ENCODE data around the gene TERF2IP. TPM values are rescaled to one million over a fixed set of nuclear protein-coding genes. Genes with fewer than 3 reads are reported as not detected.

The TERF2IP gene
- total RNA-seq, 1 experiment from 2014 or later: 27.1 TPM

- Histone ChIP-seq H3K9me3 (no peaks in the 10 kb centered on the region), H3K36me3 (ENCODE audit: control insufficient read depth, insufficient read depth, low read length) (no peaks in the 10 kb centered on the region), H3K4me3 (ENCODE audit: low read depth, low read length) (no peak within 1 kb of the TSS), H3K27me3 (replicated peaks; ENCODE audit: control insufficient read depth, insufficient read depth, low read length) (no peaks in the 10 kb centered on the region), H3K4me1 (peaks cover 5% of the 10 kb centered on the region)
- H3K27me3 Mint-ChIP-seq (ENCODE audit: insufficient read depth, unreplicated experiment): no peaks in the 10 kb centered on the region
- BruUV-seq (replicated peaks): no TSS peak
- H3K9me3 Mint-ChIP-seq (ENCODE audit: unreplicated experiment): no peaks in the 10 kb centered on the region
- intact Hi-C loops (cut with micrococcal nuclease; ENCODE audit: unreplicated experiment): no loop called here
- H3K4me3 Mint-ChIP-seq (ENCODE audit: unreplicated experiment): no peak within 1 kb of the TSS
- TF ChIP-seq, protein P1, sequence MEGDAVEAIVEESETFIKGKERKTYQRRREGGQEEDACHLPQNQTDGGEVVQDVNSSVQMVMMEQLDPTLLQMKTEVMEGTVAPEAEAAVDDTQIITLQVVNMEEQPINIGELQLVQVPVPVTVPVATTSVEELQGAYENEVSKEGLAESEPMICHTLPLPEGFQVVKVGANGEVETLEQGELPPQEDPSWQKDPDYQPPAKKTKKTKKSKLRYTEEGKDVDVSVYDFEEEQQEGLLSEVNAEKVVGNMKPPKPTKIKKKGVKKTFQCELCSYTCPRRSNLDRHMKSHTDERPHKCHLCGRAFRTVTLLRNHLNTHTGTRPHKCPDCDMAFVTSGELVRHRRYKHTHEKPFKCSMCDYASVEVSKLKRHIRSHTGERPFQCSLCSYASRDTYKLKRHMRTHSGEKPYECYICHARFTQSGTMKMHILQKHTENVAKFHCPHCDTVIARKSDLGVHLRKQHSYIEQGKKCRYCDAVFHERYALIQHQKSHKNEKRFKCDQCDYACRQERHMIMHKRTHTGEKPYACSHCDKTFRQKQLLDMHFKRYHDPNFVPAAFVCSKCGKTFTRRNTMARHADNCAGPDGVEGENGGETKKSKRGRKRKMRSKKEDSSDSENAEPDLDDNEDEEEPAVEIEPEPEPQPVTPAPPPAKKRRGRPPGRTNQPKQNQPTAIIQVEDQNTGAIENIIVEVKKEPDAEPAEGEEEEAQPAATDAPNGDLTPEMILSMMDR (IDR thresholded peaks at IDR 0.05; ENCODE audit: insufficient read depth in 1 of 2, low read depth in 1 of 2, low read length in 1 of 2, severe bottlenecking in 1 of 2, unreplicated experiment in 1 of 2): no peak
- peaks cover 8% of the 10 kb centered on the region for H3K4me1 Mint-ChIP-seq (ENCODE audit: low read depth, unreplicated experiment)
- DNase-seq: no peak
- ChIA-PET CTCF (no interaction called here), POLR2A (no interaction called here)
- H3K36me3 Mint-ChIP-seq (ENCODE audit: insufficient read depth, unreplicated experiment): no peaks in the 10 kb centered on the region
- no peak within 1 kb of the TSS for H3K27ac Mint-ChIP-seq (ENCODE audit: unreplicated experiment)
Measured at GRCh38 chr16:75676909-75677308, 29.3 kb downstream of the TERF2IP start, which contains the start of gene CPHXL2. Gene CPHXL2 (minus strand): TSS chr16:75677009. CDS start chr16:75676999, 10 bp downstream.

DNA sequence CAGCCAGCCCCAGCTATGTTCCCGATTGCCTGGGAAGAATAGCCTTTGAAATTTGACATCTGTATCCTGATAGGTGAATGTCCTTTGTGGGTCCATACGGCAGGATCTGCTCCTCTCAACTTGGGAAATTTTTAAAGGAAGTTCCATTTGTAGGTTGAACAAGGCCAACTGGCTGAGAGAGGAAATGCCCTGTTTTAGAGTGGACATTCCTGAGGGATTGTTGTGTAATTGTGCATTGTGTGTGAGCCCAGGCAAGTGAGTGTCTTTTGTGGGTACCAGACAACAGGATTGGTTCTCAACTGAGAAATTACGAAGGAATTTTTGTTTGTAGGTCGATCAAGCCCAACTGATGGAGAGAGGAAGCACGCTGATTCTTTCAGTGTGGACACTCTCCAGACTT lies 31.8 kb downstream of the TERF2IP start:
- peaks cover 22% of the 10 kb centered on the region for H3K9me3 Mint-ChIP-seq (ENCODE audit: unreplicated experiment)
- H3K27me3 ChIP-seq (replicated peaks; ENCODE audit: control insufficient read depth, insufficient read depth, low read length): no peaks in the 10 kb centered on the region
- POLR2A ChIA-PET: no interaction called here
- no peak overlapping the region for H3K4me3 Mint-ChIP-seq (ENCODE audit: unreplicated experiment)
- peaks cover 8% of the 10 kb centered on the region for H3K4me1 Mint-ChIP-seq (ENCODE audit: low read depth, unreplicated experiment)
- H3K27me3 Mint-ChIP-seq (ENCODE audit: insufficient read depth, unreplicated experiment): no peaks in the 10 kb centered on the region
- peaks cover 5% of the 10 kb centered on the region for H3K4me1 ChIP-seq
- no peak for DNase-seq
- TF ChIP-seq, protein P1 (IDR thresholded peaks at IDR 0.05; ENCODE audit: insufficient read depth in 1 of 2, low read depth in 1 of 2, low read length in 1 of 2, severe bottlenecking in 1 of 2, unreplicated experiment in 1 of 2): no peak
- intact Hi-C loops (cut with micrococcal nuclease; ENCODE audit: unreplicated experiment): no loop called here
- H3K27ac Mint-ChIP-seq (ENCODE audit: unreplicated experiment): no peak overlapping the region
- peaks cover 1% of the 10 kb centered on the region for H3K36me3 Mint-ChIP-seq (ENCODE audit: insufficient read depth, unreplicated experiment)
- H3K36me3 ChIP-seq (ENCODE audit: control insufficient read depth, insufficient read depth, low read length): no peaks in the 10 kb centered on the region
- no TSS peak for BruUV-seq (replicated peaks)
- H3K9me3 ChIP-seq: 0 out of 2 replicates have a peak, but pooled peaks cover 4% of the 10 kb centered on the region
- H3K4me3 ChIP-seq (ENCODE audit: low read depth, low read length): no peak overlapping the region
- CTCF ChIA-PET: no interaction called here

- no peak for DNase-seq
- Mint-ChIP-seq H3K9me3 (ENCODE audit: unreplicated experiment) (peaks cover 29% of the 10 kb centered on the region), H3K27me3 (ENCODE audit: insufficient read depth, unreplicated experiment) (no peaks in the 10 kb centered on the region), H3K4me1 (ENCODE audit: low read depth, unreplicated experiment) (peaks cover 8% of the 10 kb centered on the region), H3K27ac (ENCODE audit: unreplicated experiment) (no peak overlapping the region), H3K36me3 (ENCODE audit: insufficient read depth, unreplicated experiment) (peaks cover 4% of the 10 kb centered on the region), H3K4me3 (ENCODE audit: unreplicated experiment) (no peak overlapping the region)
- Histone ChIP-seq H3K36me3 (ENCODE audit: control insufficient read depth, insufficient read depth, low read length) (no peaks in the 10 kb centered on the region), H3K27me3 (replicated peaks; ENCODE audit: control insufficient read depth, insufficient read depth, low read length) (no peaks in the 10 kb centered on the region), H3K9me3 (0 out of 2 replicates have a peak, but pooled peaks cover 14% of the 10 kb centered on the region), H3K4me3 (ENCODE audit: low read depth, low read length) (no peak overlapping the region), H3K4me1 (peaks cover 5% of the 10 kb centered on the region)
- ChIA-PET CTCF (no interaction called here), POLR2A (no interaction called here)
- TF ChIP-seq, protein P1 (IDR thresholded peaks at IDR 0.05; ENCODE audit: insufficient read depth in 1 of 2, low read depth in 1 of 2, low read length in 1 of 2, severe bottlenecking in 1 of 2, unreplicated experiment in 1 of 2): no peak
- no TSS peak for BruUV-seq (replicated peaks)
- intact Hi-C loops (cut with micrococcal nuclease; ENCODE audit: unreplicated experiment): no loop called here
Measured at GRCh38 chr16:75682308-75682707, 34.7 kb downstream of the TERF2IP start.
